Glomerular visceral epithelial cell (primary cell): ENCODE results near the gene TMCC2.
"Not testable (repeated sequence)": the region's sequence is repeated elsewhere in the genome, so short reads cannot be mapped to it uniquely, and the experiment has no call there.

Experiments
- DNase-seq: peaks from one replicate; pipeline ENCODE4 v3.0.0-alpha.2; 2016; ENCODE audit errors: extremely low spot score

TMCC2 gene

DNA sequence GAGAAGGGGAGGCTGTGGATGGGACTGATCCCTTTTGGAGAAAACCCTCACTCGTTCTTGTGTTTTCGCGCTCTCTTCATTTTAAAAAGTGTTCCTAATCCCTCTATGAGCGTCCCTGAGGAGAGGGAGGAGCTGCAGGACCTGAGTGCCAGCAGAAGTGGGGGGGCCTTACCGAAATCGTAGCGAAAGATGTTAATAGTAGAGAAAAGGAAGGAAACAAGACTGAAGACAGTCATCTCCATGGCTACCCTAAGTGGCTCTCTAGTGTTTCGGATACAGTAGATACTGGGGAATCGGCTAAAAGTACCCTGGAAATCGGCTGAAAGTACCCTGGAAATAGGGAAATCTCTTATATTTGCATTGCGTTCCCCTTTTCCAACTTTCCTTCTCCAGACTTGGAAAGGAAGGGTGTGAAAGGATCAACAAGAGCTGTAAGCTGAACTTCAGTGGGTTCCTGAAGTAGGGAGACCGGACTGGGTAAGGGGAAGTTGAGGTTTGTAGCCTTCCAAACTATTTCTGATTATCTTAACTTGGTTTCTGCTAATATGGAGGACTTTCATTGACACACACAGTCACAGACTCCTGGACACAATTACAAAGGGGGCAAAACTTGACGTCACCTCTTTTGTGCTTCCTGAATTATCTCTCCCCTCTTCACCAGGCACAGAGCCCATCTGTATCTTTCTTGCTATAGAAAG, 15.8 kb upstream of the TMCC2 start:
- no peak for DNase-seq

- no peak for DNase-seq
Measured at GRCh38 chr1:205214756-205215155, 13.0 kb upstream of the TMCC2 start.

- no peak for DNase-seq
Measured at GRCh38 chr1:205216588-205216987, 11.2 kb upstream of the TMCC2 start.

DNA sequence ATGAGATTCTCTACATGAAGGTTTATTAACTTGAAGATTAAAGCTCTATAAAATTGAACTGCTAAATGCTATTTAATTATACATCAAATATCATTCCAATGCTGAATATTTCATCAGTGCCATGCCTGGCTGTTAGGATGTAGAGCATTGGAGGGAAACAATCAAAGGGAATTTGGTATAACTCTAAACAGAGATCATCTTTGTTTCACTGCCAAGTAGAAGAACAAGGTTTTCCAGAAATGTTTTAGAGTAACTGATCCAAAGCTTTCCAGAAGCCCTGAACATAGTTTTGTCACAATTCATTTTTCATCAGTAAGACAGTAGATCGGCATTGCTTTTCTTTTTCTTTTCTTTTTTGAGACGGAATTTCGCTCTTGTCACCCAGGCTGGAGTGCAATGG, 10.3 kb upstream of the TMCC2 start:
- no peak for DNase-seq

DNA sequence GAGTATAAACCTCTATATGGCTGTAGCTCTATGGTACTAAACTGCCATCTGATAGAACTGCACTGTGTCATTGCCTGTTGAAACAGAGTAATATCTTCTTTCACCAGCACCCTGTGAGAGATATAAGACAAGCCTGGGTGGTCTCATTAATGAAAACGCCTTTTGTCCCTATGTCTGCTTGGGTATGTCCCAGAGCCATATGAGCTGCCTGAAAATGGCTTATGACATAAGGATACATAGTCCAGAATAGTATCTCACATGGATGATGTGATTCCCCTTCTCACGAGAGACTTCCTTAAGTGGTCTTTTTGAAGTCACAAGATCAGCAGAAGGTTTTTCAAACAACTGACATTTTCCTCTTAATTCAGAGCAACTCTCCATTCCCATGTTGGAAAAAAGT, 7.3 kb upstream of the TMCC2 start:
- no peak for DNase-seq

DNA sequence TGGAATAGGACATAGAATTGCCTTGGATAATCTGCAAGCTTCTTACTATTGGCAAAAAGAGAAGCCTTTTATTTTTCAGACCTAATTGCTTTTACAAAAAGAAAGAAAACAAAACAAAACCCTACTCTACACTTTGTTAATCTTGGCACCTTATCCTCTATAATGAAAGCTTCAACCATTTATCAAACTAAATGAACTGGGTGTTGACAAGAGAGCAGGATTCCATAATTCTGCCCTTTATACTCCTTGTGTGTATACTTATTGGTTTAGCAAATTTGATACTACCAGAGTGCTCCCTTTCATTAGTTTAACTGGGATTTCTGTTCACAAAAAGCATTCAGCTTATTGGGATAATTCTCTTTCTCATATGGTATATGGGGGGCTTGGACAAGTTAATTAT, 3.0 kb upstream of the TMCC2 start:
- no peak for DNase-seq

DNA sequence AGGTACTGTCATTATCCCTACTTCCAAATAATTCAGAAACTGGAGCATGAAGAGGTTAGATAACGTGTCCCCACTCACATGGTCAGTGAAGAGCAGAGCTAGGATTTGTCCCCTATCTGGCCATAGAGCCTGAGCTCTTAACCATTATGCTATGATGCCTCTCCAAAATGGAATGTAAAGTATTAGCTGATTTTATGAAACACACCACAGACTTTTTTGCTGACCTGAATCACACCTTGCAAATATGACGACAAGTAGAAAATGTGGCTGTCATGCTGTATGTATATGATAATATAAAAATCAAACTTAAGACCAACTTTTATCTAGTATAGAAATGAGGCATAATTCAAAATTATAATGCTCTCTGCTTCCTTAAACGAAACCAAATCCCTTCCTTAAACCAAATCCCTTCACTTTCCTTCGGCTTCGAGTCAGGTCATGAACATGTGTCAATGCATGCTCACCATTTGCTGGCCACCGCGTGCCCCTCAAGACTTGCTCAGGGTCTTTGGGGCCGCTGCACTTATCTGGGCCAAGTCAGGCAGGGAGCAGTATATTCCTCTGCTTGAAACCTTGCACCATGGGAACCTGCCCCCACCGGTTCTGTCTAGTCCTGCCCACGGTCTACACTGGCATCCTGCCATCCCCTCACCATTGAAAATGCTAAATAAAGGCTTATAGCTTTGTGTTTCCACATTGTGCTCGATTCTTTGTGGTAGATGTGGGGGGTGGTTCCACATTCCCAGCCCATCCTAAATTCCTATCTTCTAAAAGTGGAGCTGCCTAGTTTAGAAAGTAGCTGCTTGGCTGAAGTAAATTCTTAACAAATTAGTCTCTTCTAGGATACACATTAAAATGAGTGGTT, 1.6 kb upstream of the TMCC2 start:
- peak; percentile 37 for DNase-seq

GRCh38 chr1:205226868-205227583, 720 bp upstream of the TMCC2 start:
- DNase-seq, result peak; percentile 58

DNA sequence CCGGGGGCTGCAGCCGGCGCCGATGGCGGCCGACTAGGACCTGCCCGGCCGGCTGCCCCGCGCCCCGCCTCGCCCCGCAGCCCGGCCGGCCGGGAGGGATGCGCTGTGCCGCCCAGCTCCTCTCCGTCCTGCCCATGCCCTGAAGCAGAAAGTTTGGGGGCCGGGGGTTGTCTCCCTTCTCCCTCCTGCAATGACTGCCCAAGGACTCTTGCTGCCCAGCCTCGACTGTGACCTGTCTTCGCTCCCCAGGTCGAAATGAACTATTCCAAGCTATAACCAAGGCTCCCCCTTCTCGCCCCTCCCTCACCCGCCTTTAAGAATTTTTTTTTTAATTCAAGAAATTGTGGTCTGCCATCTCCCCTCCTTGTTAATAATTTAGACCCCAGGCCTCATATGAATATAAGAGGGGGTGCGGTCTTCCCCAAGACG, 361 bp downstream of the TMCC2 start:
- DNase-seq, result peak; percentile 17

DNA sequence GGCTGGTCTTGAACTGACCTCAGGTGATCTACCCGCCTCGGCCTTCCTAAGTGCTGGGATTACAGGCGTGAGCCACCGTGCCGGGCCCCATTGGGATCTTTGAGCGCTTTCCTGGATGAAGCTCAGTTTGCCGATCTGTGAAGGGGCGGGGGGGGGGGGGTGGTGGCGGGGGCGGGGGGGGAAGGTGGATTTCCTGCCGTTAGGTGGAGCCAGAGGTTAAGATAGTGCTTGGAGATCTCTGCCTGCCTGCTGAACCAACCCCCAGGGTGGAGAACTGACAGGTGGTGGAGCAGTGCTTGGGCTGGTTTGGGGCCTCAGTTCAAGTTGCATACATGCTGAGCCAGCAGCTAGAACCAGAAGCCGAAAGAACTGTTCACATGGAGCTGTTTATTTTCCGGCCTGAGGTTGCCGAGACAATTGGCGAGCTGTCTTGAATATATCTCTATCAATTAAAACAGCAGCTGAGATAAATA, 1.7 kb downstream of the TMCC2 start:
- peak; percentile 74 for DNase-seq

DNA sequence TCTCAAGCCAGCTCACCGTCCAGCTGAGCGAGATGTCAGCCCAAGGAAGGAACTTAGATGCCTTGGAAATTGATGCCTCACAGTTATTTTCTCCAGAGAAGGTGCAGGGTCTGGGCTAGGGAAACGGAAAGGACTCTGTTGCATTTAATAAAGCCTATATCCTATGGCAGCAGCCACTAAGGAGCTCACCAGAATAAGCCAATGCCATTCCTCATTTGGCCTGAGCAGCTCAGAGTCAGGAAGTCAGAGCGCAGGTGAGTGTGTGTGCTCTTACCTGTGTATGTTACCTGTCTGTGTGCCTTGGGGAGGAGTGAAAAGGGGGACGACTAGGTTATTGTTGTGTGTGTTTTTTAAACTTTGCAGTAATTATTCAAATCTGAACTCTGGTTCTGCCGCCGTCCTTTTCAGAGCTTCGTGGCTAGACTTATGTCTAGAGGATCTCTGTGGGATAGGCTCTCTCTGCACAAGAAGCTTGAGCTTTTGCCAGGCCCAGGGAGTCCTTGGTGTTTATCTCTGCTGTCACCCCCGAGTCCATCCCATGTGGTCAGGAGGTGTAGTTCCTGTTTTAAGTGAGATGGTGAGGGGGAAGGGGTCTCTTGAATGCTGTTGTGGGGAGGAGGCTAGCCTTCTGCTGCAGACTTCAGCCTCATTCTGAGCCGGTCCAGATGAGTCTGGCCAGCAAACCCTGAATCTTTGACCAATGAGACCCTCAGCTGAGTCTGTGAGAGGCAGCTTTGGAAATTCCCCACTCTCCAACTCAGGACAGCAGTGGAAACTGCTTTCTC, 2.4 kb downstream of the TMCC2 start:
- DNase-seq, result no peak

GRCh38 chr1:205230982-205231381, 3.2 kb downstream of the TMCC2 start:
- no peak for DNase-seq

- DNase-seq, result no peak
Measured at GRCh38 chr1:205232127-205232820, 4.5 kb downstream of the TMCC2 start.

DNA sequence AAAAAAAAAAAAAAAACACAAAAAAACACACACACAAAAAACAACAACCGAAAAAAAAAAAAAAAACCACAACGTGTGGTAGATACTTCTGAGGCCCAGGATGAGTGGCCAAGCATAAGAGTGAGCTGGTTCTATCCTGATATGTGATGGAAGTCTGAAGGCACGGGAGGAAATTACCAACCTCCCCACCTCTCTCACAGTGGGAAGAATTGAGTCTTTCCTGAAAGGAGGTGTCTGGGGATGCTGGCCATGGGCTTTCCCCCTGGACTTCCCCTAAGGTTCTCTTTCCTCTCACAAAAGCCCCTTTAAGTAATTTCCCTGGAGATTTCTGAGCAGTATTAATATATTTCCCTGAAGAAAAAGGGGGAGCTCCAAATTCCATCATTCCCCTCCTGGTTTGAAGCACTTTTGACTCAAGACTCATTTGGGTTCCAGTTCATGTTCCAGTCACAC, 5.2 kb downstream of the TMCC2 start:
- no peak for DNase-seq

- not testable (repeated sequence) for DNase-seq
Measured at GRCh38 chr1:205233986-205234385, 6.2 kb downstream of the TMCC2 start.

DNA sequence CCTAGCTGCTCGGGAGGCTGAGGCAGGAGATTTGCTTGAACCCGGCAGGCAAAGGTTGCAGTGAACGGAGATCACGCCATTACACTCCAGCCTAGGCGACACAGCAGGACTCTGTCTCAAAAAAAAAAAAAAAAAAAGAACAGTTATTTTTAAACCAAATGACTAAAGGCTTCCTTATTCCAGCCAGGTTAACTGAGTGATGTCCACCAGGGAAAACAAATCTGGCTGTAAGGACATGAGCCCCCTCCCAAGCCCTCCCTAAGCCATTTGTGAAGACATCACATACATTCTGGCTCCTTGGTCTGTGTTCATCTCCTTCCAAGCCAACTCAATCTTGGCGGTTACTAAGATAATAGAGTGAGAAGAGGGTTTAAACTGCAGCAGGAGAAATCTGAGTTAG, 8.2 kb downstream of the TMCC2 start:
- no peak for DNase-seq

DNA sequence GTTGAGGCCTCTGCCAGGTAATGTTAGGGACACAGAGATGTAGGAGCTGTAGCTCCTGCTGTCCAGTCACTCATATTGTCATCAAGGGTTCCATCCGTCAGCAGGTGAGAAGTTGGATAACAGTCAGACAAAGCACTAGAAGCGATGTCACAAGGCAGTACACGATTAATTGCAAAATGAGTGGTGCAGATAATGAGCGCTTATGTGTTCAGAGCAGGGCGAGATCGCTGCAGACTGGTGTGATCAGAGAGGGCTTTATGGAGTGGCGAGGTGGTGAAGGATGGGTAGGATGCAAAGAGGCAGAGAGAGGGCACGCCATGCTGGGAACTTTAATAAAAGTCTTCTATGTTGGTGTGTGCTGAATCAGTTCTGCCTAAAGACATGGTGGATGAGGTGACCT, 8.8 kb downstream of the TMCC2 start:
- no peak for DNase-seq

DNA sequence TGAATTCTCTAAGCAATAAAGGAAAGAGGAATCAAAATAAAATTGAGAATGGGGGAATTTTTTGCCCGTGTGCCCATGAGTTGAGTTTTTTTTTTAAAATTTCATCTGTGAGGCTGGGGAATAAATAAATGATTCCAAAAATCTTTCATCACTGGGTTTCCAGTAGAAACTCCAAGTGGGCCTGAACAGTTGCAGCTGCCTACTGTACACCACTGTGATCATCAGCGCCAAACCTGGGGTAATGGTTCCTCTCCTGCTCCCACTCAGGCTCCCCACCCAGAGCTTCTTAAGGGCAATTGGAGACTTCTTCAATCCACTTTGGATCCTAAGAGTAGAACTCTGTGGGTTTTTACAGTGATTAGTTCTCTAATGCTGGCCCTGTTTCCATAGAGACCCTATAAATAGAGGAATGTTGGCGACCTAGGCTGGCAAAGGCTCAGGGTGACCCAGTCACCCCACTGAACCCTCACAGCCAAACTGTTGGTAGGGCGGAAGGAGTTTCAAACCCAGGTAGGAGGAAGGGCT, 9.3 kb downstream of the TMCC2 start:
- no peak for DNase-seq

- no peak for DNase-seq
Measured at GRCh38 chr1:205237526-205238484, 10.1 kb downstream of the TMCC2 start.
